T-cell (primary cell): ENCODE results near the gene NTM. TPM values are rescaled to one million over a fixed set of nuclear protein-coding genes. Genes with fewer than 3 reads are reported as not detected.

Experiments used
- ATAC-seq, 4 experiments: fragments of 200-7000 bp in 3 of 4; fragments of 150-1000 bp in 1 of 4; cut with Tn5 transposase; replicated peaks in 1 of 4; 1 replicate in 3 of 4; 2 replicates in 1 of 4; pipeline ENCODE4 v1.10.0; 2021; ENCODE audit warnings: moderate library complexity in 3 of 4, mild to moderate bottlenecking in 2 of 4, moderate number of reproducible peaks in 1 of 4
- CTCF ChIA-PET, 2 donors: fragments of 300-600 bp; sonication (Branson Sonifier 250); formaldehyde crosslinking; loops; one replicate each; lab custom pipeline; 2022; ENCODE audit warnings: antibody characterized with exemption in 2 of 2; lab: Charles Lee
- POLR2A ChIA-PET, 2 donors: fragments of 300-600 bp; sonication (Branson Sonifier 250); formaldehyde crosslinking; loops; one replicate each; lab custom pipeline; 2022; ENCODE audit warnings: antibody characterized with exemption in 2 of 2; lab: Charles Lee
- DNase-seq, 35 experiments: peaks; one replicate each; pipeline versions ENCODE4 v3.0.0 to v3.0.0-alpha.2; 2013 to 2023
- H3K27ac ChIP-seq: one replicate; pipeline ENCODE4 v1.5.1; 2013; ENCODE audit warnings: low read length
- H3K27me3 ChIP-seq, 2 experiments: replicated peaks in 1 of 2; 1 replicate in 1 of 2; 2 replicates in 1 of 2; pipeline versions ENCODE4 v1.6.1 to v1.7.0; 2013; ENCODE audit warnings: low read length in 1 of 2, mixed read lengths in 1 of 2; ENCODE audit not compliant: control insufficient read depth in 2 of 2, insufficient read depth in 2 of 2; ENCODE audit errors: extremely low read depth in 1 of 2
- H3K36me3 ChIP-seq, 2 donors: 1 replicate in 1 of 2; 2 replicates in 1 of 2; pipeline versions ENCODE4 v1.6.1 to v1.7.0; 2013; ENCODE audit warnings: low read length in 1 of 2; ENCODE audit not compliant: control insufficient read depth in 2 of 2, insufficient read depth in 1 of 2; ENCODE audit errors: extremely low read depth in 1 of 2
- H3K4me1 ChIP-seq, 2 experiments: 1 replicate in 1 of 2; 2 replicates in 1 of 2; pipeline versions ENCODE4 v1.6.1 to v1.7.0; 2013; ENCODE audit warnings: low read length in 2 of 2, mixed read lengths in 1 of 2; ENCODE audit not compliant: insufficient read depth in 2 of 2, control insufficient read depth in 1 of 2; ENCODE audit errors: extremely low read depth in 1 of 2
- H3K4me3 ChIP-seq, 2 donors: 1 replicate in 1 of 2; 2 replicates in 1 of 2; pipeline versions ENCODE4 v1.5.1 to v1.7.0; 2013; ENCODE audit warnings: mild to moderate bottlenecking in 2 of 2, low read length in 1 of 2, moderate library complexity in 1 of 2; ENCODE audit not compliant: control insufficient read depth in 1 of 2; ENCODE audit errors: extremely low read depth in 1 of 2
- H3K9me3 ChIP-seq: 2 replicates; pipeline ENCODE4 v1.7.0; 2013
- H3K27ac Mint-ChIP-seq, 2 donors: one replicate each; pipeline ENCODE4 v1.8.0; 2020 to 2021; ENCODE audit warnings: mild to moderate bottlenecking in 2 of 2, mixed read lengths in 2 of 2
- H3K27me3 Mint-ChIP-seq, 2 donors: one replicate each; pipeline ENCODE4 v1.8.0; 2021 to 2022; ENCODE audit warnings: mixed read lengths in 2 of 2
- H3K36me3 Mint-ChIP-seq: one replicate; pipeline ENCODE4 v1.8.0; 2021; ENCODE audit warnings: mixed read lengths
- H3K4me1 Mint-ChIP-seq, 3 donors: one replicate each; pipeline ENCODE4 v1.8.0; 2020 to 2022; ENCODE audit warnings: mixed read lengths in 3 of 3, mild to moderate bottlenecking in 1 of 3
- H3K4me3 Mint-ChIP-seq, 3 donors: one replicate each; pipeline ENCODE4 v1.8.0; 2020 to 2022; ENCODE audit warnings: mild to moderate bottlenecking in 3 of 3, mixed read lengths in 3 of 3, moderate library complexity in 3 of 3
- H3K9me3 Mint-ChIP-seq, 3 donors: one replicate each; pipeline ENCODE4 v1.8.0; 2020 to 2022; ENCODE audit warnings: mixed read lengths in 3 of 3
- WGBS: methylation state at CpG from one replicate; pipeline ENCODE4 v1.1.5; 2013; ENCODE audit warnings: missing lambda C conversion rate; ENCODE audit not compliant: insufficient coverage; 5-methylcytosine and 5-hydroxymethylcytosine counted together
- total RNA-seq, 35 experiments: library from RNA in 6 of 35; stranded (reverse) in 6 of 35; fragments of 120-200 nt in 1 of 35; gene quantifications; one replicate each; pipeline versions ENCODE4 v1.2.1 to v1.2.4 and lab custom pipeline; 2013 to 2026

The NTM gene
- total RNA-seq (not detected), total RNA-seq (lab: John Stamatoyannopoulos, UW) (0 to 0.09 (median 0) reads per million in 29 experiments)
- total RNA-seq (2013): not detected

DNA sequence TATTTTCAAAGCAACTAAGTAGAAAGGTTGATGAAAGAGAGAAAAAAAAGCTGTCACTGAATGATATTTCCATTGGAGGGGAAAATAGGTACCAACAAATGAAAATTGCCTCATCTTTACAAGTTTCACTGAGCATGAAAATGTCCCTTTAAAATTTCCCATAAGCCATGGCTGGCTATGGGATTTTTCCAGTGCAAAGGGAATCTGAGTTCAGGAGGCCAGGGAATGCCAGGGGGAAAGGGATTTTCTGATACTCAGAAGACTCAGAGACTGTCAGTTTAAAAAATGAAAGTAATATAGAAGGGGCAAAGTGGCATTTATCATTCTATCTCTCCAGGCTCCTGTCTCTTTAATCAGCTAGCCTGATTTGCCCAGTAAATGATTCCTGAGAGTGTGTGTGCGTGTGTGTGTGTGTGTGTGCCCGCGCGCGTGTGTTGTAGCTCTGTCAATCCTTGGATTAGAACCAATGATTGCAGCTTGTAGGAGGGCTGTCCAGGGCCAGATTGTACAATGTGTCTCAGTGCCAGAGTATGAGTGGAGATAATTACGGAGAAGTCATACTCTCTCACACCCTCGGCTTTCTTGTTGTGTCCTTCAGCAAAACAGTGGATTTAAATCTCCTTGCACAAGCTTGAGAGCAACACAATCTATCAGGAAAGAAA is at the start of gene NTM:
Gene NTM (plus strand): TSS at position 526 of the 662 bp plus-strand sequence.
- Mint-ChIP-seq H3K27me3 (peaks cover 5% of the 10 kb centered on the region in 2 donors), H3K4me1 (no peaks in the 10 kb centered on the region), H3K4me3 (no peak within 1 kb of the TSS), H3K36me3 (no peaks in the 10 kb centered on the region), H3K27ac (no peak within 1 kb of the TSS), H3K9me3 (peaks cover 0 to 4% (median 3%) of the 10 kb centered on the region in 3 donors)
- ChIA-PET CTCF (no interaction called here), POLR2A (no interaction called here)
- Histone ChIP-seq H3K27ac (no peak within 1 kb of the TSS), H3K36me3 (no peaks in the 10 kb centered on the region), H3K27me3 (peaks cover 2 to 15% of the 10 kb centered on the region in 2 experiments), H3K4me1 (no peaks in the 10 kb centered on the region), H3K9me3 (no peaks in the 10 kb centered on the region), H3K4me3 (no peak within 1 kb of the TSS)
- ATAC-seq (no peak), DNase-seq (no peak)
- 97% methylated on average over 5 of the region's 7 CpGs for WGBS

DNA sequence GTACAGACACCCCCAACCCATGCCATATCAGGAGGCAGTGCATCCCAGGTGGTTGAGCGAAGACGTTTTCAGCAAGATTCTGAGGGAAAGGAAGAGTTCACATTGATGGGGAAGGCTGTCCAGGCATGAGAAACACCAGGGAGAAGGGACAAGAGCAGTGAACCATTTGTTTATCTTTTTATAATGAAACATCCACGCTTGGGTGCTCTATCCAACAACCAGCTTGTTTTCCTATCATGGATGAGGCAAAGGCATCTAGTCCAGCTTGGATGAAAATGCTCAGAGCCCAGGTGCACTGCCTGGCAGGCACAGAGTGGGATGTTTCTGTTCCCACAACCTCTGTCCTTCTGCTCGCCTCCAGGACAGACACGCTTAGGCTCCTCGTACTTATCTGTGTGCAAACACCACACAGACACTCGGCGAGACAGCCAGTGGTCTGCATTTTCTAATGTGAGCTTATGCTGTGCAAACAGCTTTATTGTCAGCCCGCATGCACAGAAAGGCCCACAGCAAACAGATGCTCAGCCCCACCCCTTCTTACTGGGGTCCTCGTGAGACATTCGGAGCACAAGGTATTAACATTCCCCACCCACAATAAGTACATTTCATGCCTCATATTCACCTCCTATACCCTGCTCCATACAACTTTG is 45.4 kb upstream of the NTM start:
- Mint-ChIP-seq H3K9me3 (peaks cover 0 to 9% (median 4%) of the 10 kb centered on the region in 3 donors), H3K4me3 (no peak overlapping the region), H3K27ac (no peak overlapping the region), H3K27me3 (no peaks in the 10 kb centered on the region), H3K36me3 (no peaks in the 10 kb centered on the region), H3K4me1 (no peaks in the 10 kb centered on the region)
- H3K36me3 ChIP-seq: no peaks in the 10 kb centered on the region
- no peaks in the 10 kb centered on the region for H3K9me3 ChIP-seq
- CTCF ChIA-PET: no interaction called here
- POLR2A ChIA-PET: no interaction called here
- ATAC-seq: no peak
- no peak overlapping the region for H3K27ac ChIP-seq
- WGBS: 95% methylated on average over 6 of the region's 11 CpGs
- no peak for DNase-seq
- H3K4me3 ChIP-seq: no peak overlapping the region
- no peaks in the 10 kb centered on the region for H3K27me3 ChIP-seq
- no peaks in the 10 kb centered on the region for H3K4me1 ChIP-seq

DNA sequence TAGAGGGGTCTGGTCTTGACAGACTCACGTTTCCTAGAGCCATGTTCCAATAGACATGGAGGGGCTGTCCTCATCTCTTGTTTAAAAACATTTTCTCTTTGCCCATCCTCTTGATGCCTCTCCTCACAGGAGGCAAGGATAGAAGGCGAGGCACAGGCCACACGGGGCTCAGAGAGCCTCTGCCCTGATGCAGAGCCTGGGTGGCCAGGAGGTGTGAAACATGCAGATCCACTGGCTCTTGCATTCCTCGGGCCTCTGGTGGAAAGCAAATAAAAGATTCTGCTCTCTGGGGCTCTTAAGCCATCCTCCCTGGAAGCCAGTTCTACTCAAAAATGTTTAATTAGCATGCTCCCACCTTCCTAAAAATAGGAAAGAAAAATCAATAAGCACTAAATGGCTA is 43.6 kb upstream of the NTM start:
- Histone ChIP-seq H3K27me3 (no peaks in the 10 kb centered on the region), H3K4me1 (no peaks in the 10 kb centered on the region), H3K4me3 (no peak overlapping the region), H3K27ac (no peak overlapping the region), H3K9me3 (no peaks in the 10 kb centered on the region), H3K36me3 (no peaks in the 10 kb centered on the region)
- Mint-ChIP-seq H3K27ac (no peak overlapping the region), H3K4me1 (no peaks in the 10 kb centered on the region), H3K9me3 (peaks cover 0 to 4% (median 0%) of the 10 kb centered on the region in 3 donors), H3K4me3 (no peak overlapping the region), H3K27me3 (no peaks in the 10 kb centered on the region), H3K36me3 (no peaks in the 10 kb centered on the region)
- 0% methylated on average over 1 of the region's 4 CpGs for WGBS
- ATAC-seq (no peak), DNase-seq (no peak)
- CTCF ChIA-PET: no interaction called here
- POLR2A ChIA-PET: no interaction called here

- H3K4me1 Mint-ChIP-seq: no peaks in the 10 kb centered on the region
- POLR2A ChIA-PET: no interaction called here
- DNase-seq: no peak
- CTCF ChIA-PET: no interaction called here
- no peaks in the 10 kb centered on the region for H3K36me3 ChIP-seq
- 80% methylated on average over 2 of the region's 5 CpGs for WGBS
- H3K4me3 ChIP-seq: no peak overlapping the region
- no peak for ATAC-seq
- H3K27me3 Mint-ChIP-seq: no peaks in the 10 kb centered on the region
- peaks cover 0 to 4% (median 0%) of the 10 kb centered on the region in 3 donors for H3K9me3 Mint-ChIP-seq
- no peaks in the 10 kb centered on the region for H3K36me3 Mint-ChIP-seq
- H3K27ac ChIP-seq: no peak overlapping the region
- no peaks in the 10 kb centered on the region for H3K27me3 ChIP-seq
- no peaks in the 10 kb centered on the region for H3K4me1 ChIP-seq
- no peak overlapping the region for H3K4me3 Mint-ChIP-seq
- H3K27ac Mint-ChIP-seq: no peak overlapping the region
- no peaks in the 10 kb centered on the region for H3K9me3 ChIP-seq
These were observed 43.0 kb upstream of the NTM start for GRCh38 chr11:131327421-131327820.

DNA sequence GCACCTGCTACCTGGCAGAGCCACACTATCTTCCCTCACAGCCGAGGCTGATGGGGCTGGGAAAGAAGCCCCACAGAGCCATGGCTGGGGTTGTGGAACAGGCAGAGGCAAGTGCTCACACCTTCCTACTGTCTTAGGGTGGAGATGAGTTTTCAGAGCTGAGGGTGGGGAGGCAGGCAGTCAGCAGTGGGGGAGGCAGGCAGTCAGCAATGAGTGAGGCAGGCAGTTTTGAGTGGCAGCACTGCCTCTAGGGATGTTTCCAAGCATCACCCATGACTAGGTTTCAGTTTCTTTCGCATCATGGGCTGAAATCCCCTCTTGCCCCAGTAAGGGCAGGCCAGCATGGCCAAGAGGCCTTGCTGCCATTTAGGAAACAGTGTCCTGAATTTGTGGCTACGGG is 41.6 kb upstream of the NTM start:
- H3K4me1 ChIP-seq: no peaks in the 10 kb centered on the region
- ATAC-seq (no peak), DNase-seq (no peak)
- no peak overlapping the region for H3K4me3 ChIP-seq
- Mint-ChIP-seq H3K27ac (no peak overlapping the region), H3K36me3 (no peaks in the 10 kb centered on the region), H3K9me3 (peaks cover 0 to 4% (median 0%) of the 10 kb centered on the region in 3 donors), H3K27me3 (no peaks in the 10 kb centered on the region), H3K4me3 (no peak overlapping the region), H3K4me1 (no peaks in the 10 kb centered on the region)
- WGBS: 65% methylated on average over 2 of the region's 3 CpGs
- H3K9me3 ChIP-seq: no peaks in the 10 kb centered on the region
- no peak overlapping the region for H3K27ac ChIP-seq
- H3K36me3 ChIP-seq: no peaks in the 10 kb centered on the region
- no peaks in the 10 kb centered on the region for H3K27me3 ChIP-seq
- POLR2A ChIA-PET: no interaction called here
- CTCF ChIA-PET: no interaction called here

GRCh38 chr11:131331010-131331409 is 39.4 kb upstream of the NTM start:
- Mint-ChIP-seq H3K9me3 (peaks cover 0 to 4% (median 0%) of the 10 kb centered on the region in 3 donors), H3K27me3 (no peaks in the 10 kb centered on the region), H3K27ac (no peak overlapping the region), H3K4me3 (no peak overlapping the region), H3K4me1 (no peaks in the 10 kb centered on the region), H3K36me3 (no peaks in the 10 kb centered on the region)
- no peak overlapping the region for H3K27ac ChIP-seq
- no peaks in the 10 kb centered on the region for H3K9me3 ChIP-seq
- DNase-seq (no peak), ATAC-seq (no peak)
- ChIA-PET CTCF (no interaction called here), POLR2A (no interaction called here)
- no peaks in the 10 kb centered on the region for H3K4me1 ChIP-seq
- WGBS: 72% methylated on average over 7 of the region's 7 CpGs
- H3K4me3 ChIP-seq: no peak overlapping the region
- H3K36me3 ChIP-seq: no peaks in the 10 kb centered on the region
- no peaks in the 10 kb centered on the region for H3K27me3 ChIP-seq
